Measurements from ENCODE around the gene PYURF.

The PYURF gene

GRCh38 chr4:88535090-88535755 is 11.6 kb upstream of the PYURF start:
- no peak for DNase-seq (ENCODE audit: low read depth)
- no peak overlapping the region for H3K4me3 ChIP-seq (ENCODE audit: low read length)
- no peak for TF ChIP-seq CTCF (IDR thresholded peaks at IDR 0.05; ENCODE audit: insufficient read depth, low read depth, low read length, missing control alignments)

GRCh38 chr4:88533937-88534750 is 10.6 kb upstream of the PYURF start:
- no peak overlapping the region for H3K4me3 ChIP-seq (ENCODE audit: low read length)
- DNase-seq (ENCODE audit: low read depth) = peak; percentile 89
- no peak for TF ChIP-seq CTCF (IDR thresholded peaks at IDR 0.05; ENCODE audit: insufficient read depth, low read depth, low read length, missing control alignments)

DNA sequence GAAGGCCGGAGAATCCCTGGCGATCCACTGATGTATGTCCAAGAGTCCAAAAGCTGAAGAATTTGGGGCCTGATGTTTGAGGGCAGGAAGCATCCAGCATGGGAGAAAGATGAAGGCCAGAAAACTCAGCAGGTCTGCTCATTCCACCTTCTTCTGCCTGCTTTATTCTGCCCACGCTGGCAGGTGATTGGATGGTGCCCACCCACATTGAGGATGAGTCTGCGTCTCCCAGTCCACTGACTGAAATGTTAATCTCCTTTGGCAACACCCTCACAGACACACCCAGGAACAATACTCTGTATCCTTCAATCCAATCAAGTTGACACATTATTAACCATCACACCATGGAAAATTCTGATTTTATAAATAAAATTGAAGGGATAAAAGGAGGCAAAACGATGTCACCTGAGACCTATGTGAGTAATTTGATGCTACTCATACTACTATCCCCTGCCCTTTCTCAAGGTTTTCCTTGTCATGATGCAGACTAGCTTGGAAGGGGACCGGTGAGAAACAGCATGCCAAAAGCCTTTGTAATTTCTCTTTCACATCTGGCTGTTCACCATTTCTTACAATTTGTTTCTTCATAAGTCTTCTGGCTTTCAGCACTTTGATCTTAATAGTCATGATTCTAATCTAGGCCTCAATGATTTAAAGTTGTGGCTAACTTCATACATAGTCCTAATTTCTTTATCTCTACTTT is 9.7 kb upstream of the PYURF start:
- peak; percentile 65 for DNase-seq (ENCODE audit: low read depth)
- TF ChIP-seq CTCF (IDR thresholded peaks at IDR 0.05; ENCODE audit: insufficient read depth, low read depth, low read length, missing control alignments) = no peak
- H3K4me3 ChIP-seq (ENCODE audit: low read length) = no peak overlapping the region

DNA sequence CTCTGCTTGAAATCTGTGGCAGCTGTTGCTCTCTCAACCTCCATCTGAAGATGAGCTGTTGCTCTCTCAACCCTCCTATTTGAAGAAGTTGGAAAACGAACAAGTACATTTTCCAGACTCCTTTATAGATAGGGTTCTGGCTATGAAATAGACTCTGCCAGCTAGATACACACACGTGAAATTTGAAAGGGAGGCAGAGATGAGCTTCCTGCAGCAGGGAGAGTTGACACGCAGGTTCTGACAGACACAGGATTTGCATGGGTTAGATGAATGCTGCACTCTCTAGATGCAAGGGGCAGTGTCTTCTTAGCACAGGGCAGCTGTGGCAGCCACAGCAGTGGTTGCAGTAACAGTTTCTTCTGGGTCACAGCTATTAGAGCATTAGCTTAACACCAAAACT is 8.0 kb upstream of the PYURF start:
- no peak for DNase-seq (ENCODE audit: low read depth)
- no peak for TF ChIP-seq CTCF (IDR thresholded peaks at IDR 0.05; ENCODE audit: insufficient read depth, low read depth, low read length, missing control alignments)
- H3K4me3 ChIP-seq (ENCODE audit: low read length) = no peak overlapping the region

GRCh38 chr4:88528861-88529260 is 5.3 kb upstream of the PYURF start:
- TF ChIP-seq CTCF (IDR thresholded peaks at IDR 0.05; ENCODE audit: insufficient read depth, low read depth, low read length, missing control alignments) = no peak
- no peak for DNase-seq (ENCODE audit: low read depth)
- H3K4me3 ChIP-seq (ENCODE audit: low read length) = no peak overlapping the region

DNA sequence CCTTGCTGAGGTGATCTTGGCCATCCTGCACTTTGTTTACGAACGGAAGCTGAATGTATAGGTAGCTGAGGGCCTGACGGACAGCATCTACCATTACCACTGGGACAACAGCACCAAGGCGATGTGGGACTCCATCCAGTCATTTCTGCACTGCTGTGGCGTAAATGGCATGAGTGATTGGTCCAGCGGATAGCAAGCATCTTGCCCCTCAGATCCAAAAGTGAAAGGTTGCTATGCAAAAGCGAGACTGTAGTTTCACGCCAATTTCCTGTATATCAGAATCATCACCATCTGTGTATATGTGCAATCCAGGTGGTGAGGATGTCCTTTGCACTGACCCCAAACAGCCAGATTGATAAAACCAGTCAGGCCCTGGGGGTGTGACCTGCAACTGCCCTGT is 4.2 kb upstream of the PYURF start:
- H3K4me3 ChIP-seq (ENCODE audit: low read length) = no peak overlapping the region
- DNase-seq (ENCODE audit: low read depth) = no peak
- TF ChIP-seq CTCF (IDR thresholded peaks at IDR 0.05; ENCODE audit: insufficient read depth, low read depth, low read length, missing control alignments) = no peak

All from epithelial cell of esophagus (primary cell).